Activated CD4-positive, alpha-beta T cell treated with anti-CD3 and anti-CD28 coated beads, Interleukin-10, Interleukin-2, amounts not matched to agents 100 ng/mL and 50 ng/mL, durations not matched to agents 16 hours and 8 hours (primary cell): Measurements from ENCODE around the gene CACNA2D4.

Source experiments
- DNase-seq: peaks from one replicate; pipeline ENCODE4 v3.0.0-alpha.2; 2020

The CACNA2D4 gene

GRCh38 chr12:1811948-1812291 is 106.5 kb downstream of the CACNA2D4 start:
- DNase-seq: no peak

- peak; percentile 63 for DNase-seq
Measured at GRCh38 chr12:1811281-1811947, 107.0 kb downstream of the CACNA2D4 start.

- no peak for DNase-seq
Measured at GRCh38 chr12:1810931-1811280, 107.5 kb downstream of the CACNA2D4 start.

GRCh38 chr12:1810201-1810930 is 108.1 kb downstream of the CACNA2D4 start:
- DNase-seq: no peak

- no peak for DNase-seq
Measured at GRCh38 chr12:1809591-1810190, 108.8 kb downstream of the CACNA2D4 start.

GRCh38 chr12:1808798-1809480 is 109.5 kb downstream of the CACNA2D4 start:
- peak; percentile 21 for DNase-seq

GRCh38 chr12:1808036-1808797 is 110.2 kb downstream of the CACNA2D4 start:
- DNase-seq: no peak

GRCh38 chr12:1807087-1807860 is 111.2 kb downstream of the CACNA2D4 start:
- DNase-seq: no peak

GRCh38 chr12:1806301-1807086 is 112.0 kb downstream of the CACNA2D4 start:
- DNase-seq: no peak

- DNase-seq: no peak
Measured at GRCh38 chr12:1805441-1806081, 112.9 kb downstream of the CACNA2D4 start.

GRCh38 chr12:1804545-1805332 is 113.7 kb downstream of the CACNA2D4 start:
- peak; percentile 93 for DNase-seq

- DNase-seq: no peak
Measured at GRCh38 chr12:1803736-1804135, 114.7 kb downstream of the CACNA2D4 start.

- DNase-seq: no peak
Measured at GRCh38 chr12:1801303-1801975, 117.0 kb downstream of the CACNA2D4 start.

- peak; percentile 47 for DNase-seq
Measured at GRCh38 chr12:1800401-1801302, 117.8 kb downstream of the CACNA2D4 start.

- DNase-seq: no peak
Measured at GRCh38 chr12:1799882-1800400, 118.5 kb downstream of the CACNA2D4 start.

GRCh38 chr12:1799051-1799881 is 119.2 kb downstream of the CACNA2D4 start:
- no peak for DNase-seq

- no peak for DNase-seq
Measured at GRCh38 chr12:1798641-1799020, 119.8 kb downstream of the CACNA2D4 start.
